Fibroblast of lung (primary cell): ENCODE results near the gene LIMS1.

Experiments used
- CTCF ChIP-seq, 2 donors: IDR thresholded peaks in 1 of 2; conservative IDR thresholded peaks in 1 of 2; 1 replicate in 1 of 2; 2 replicates in 1 of 2; pipeline ENCODE4 v1.5.1; 2011 to 2012; ENCODE audit warnings: low read length in 2 of 2, control low read depth in 1 of 2, inconsistent platforms in 1 of 2, low read depth in 1 of 2, mild to moderate bottlenecking in 1 of 2
- EZH2 ChIP-seq: IDR thresholded peaks from 2 replicates; pipeline ENCODE4 v1.5.1; 2012; ENCODE audit warnings: low read length, control low read depth, mild to moderate bottlenecking; ENCODE audit errors: missing control alignments

GRCh38 chr2:108615480-108616090, 81.3 kb downstream of the LIMS1 start:
- no peak for TF ChIP-seq CTCF (conservative IDR thresholded peaks at IDR 0.05 in 1 of 2, IDR thresholded peaks at IDR 0.05 in 1 of 2; ENCODE audit: low read depth in 1 of 2, low read length in 2 of 2)
- no peak for TF ChIP-seq EZH2
